ENCODE measurements around the gene MDC1. TPM values are rescaled to one million over a fixed set of nuclear protein-coding genes. Genes with fewer than 3 reads are reported as not detected.

The MDC1 gene
- total RNA-seq, 4 donors from 2014 or later = 2.4 to 7.4 (median 7.0) TPM

GRCh38 chr6:30685157-30686008 lies 31.7 kb downstream of the MDC1 start:
- peaks cover 58 to 92% (median 67%) of the 10 kb centered on the region in 3 donors for H3K4me1 ChIP-seq
- intact Hi-C loops (cut with DNase I) = loop anchor here (10.0 kb wide), 1 partner anchor 199 kb away; the partner anchor contains the start of gene DDR1
- WGBS, 2 donors = 8 to 17% methylated on average over 10 to 13 of the region's 29 CpGs

GRCh38 chr6:30684386-30685156 lies 32.5 kb downstream of the MDC1 start:
- Histone ChIP-seq H3K36me3 (peaks cover 0 to 14% (median 0%) of the 10 kb centered on the region in 3 donors), H3K4me1 (peaks cover 57 to 92% (median 67%) of the 10 kb centered on the region in 3 donors), H3K27me3 (no peaks in the 10 kb centered on the region), H3K9me3 (no peaks in the 10 kb centered on the region), H3K27ac (peak overlapping the region; percentile 96 to 99 (median 98)), H3K4me3 (peak overlapping the region; percentile 73 to 92 (median 82))
- intact Hi-C loops (cut with DNase I) = loop anchor here (10.0 kb wide), 1 partner anchor 200 kb away; the partner anchor contains the start of gene DDR1
- TF ChIP-seq POLR2A (IDR thresholded peaks at IDR 0.05) = no peak
- WGBS, 2 donors = 2 to 4% methylated on average over 10 to 12 of the region's 21 CpGs
- DNase-seq = no peak

More at GRCh38 chr6:30685157-30686008, 31.7 kb downstream of the MDC1 start:
- H3K27me3 ChIP-seq = no peaks in the 10 kb centered on the region
- H3K9me3 ChIP-seq = no peaks in the 10 kb centered on the region
- H3K27ac ChIP-seq = peak overlapping the region; percentile 96 to 99 (median 98)
- peaks cover 0 to 7% (median 0%) of the 10 kb centered on the region in 3 donors for H3K36me3 ChIP-seq
- DNase-seq = no peak
- TF ChIP-seq CTCF (IDR thresholded peaks at IDR 0.05) = no peak
- TF ChIP-seq POLR2A (IDR thresholded peaks at IDR 0.05) = no peak
- H3K4me3 ChIP-seq = peak overlapping the region; percentile 73 to 92 (median 82)

- Histone ChIP-seq H3K27ac (peak overlapping the region; percentile 96 to 99 (median 98)), H3K36me3 (peaks cover 0 to 14% (median 0%) of the 10 kb centered on the region in 3 donors), H3K9me3 (no peaks in the 10 kb centered on the region), H3K27me3 (no peaks in the 10 kb centered on the region), H3K4me1 (peaks cover 57 to 92% (median 65%) of the 10 kb centered on the region in 3 donors), H3K4me3 (peak overlapping the region; percentile 73 to 92 (median 82))
- DNase-seq = no peak
- WGBS, 2 donors = 0 to 3% methylated on average over 2 of the region's 2 CpGs
- TF ChIP-seq POLR2A (IDR thresholded peaks at IDR 0.05) = peak in 1 of 4 donors; percentile 27
- TF ChIP-seq CTCF (IDR thresholded peaks at IDR 0.05) = no peak
- intact Hi-C loops (cut with DNase I) = loop anchor here (10.0 kb wide), 1 partner anchor 201 kb away; the partner anchor contains the start of gene DDR1
Measured at GRCh38 chr6:30683980-30684338, 33.1 kb downstream of the MDC1 start.

GRCh38 chr6:30683183-30683979 lies 33.7 kb downstream of the MDC1 start:
- DNase-seq = no peak

More at GRCh38 chr6:30683183-30683979, 33.7 kb downstream of the MDC1 start:
- no peaks in the 10 kb centered on the region for H3K27me3 ChIP-seq
- intact Hi-C loops (cut with DNase I) = loop anchor here (10.0 kb wide), 1 partner anchor 201 kb away; the partner anchor contains the start of gene DDR1
- peak overlapping the region; percentile 96 to 99 (median 98) for H3K27ac ChIP-seq
- H3K4me3 ChIP-seq = peak overlapping the region; percentile 73 to 92 (median 82)
- peaks cover 0 to 19% (median 0%) of the 10 kb centered on the region in 3 donors for H3K36me3 ChIP-seq
- H3K4me1 ChIP-seq = peaks cover 55 to 91% (median 59%) of the 10 kb centered on the region in 3 donors
- 0 to 4% methylated on average over 6 of the region's 7 CpGs for WGBS, 2 donors
- no peaks in the 10 kb centered on the region for H3K9me3 ChIP-seq
- TF ChIP-seq POLR2A (IDR thresholded peaks at IDR 0.05) = no peak
- no peak for TF ChIP-seq CTCF (IDR thresholded peaks at IDR 0.05)

Data from esophagus squamous epithelium (tissue), 5 donors.